ENCODE measurements around the gene SLC25A5.
"Not testable (repeated sequence)": the region's sequence is repeated elsewhere in the genome, so short reads cannot be mapped to it uniquely, and the experiment has no call there.

SLC25A5 gene

DNA sequence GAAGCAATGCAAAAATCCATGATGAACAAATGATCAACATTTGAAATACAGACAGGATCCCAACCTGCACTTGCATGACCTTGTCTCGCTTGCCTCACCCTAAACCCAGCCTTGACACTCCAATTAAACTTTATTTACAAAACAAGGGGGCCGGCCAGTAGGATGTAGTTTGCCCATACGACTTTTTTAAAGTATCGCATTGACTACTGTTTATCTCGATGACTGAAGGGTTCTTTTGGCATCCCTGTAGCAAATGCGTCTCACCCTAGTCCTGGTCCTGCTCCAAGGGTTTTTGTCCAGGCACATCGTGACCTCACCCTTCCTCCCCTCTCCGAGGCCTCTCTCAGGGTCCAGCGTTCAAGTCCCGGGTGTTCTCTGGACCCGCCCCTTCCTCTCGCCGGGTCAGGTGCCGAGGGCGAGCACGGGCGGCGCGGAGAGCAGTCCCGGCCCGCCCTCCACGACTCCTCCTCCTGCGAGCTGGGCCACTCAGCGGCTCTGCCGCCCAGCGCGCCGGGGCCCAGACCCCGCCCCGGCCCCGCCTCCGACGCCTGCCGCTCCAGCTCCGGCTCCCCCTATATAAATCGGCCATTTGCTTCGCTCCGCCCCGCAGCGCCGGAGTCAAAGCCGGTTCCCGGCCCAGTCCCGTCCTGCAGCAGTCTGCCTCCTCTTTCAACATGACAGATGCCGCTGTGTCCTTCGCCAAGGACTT, at the start of gene SLC25A5:
Gene SLC25A5, plus strand, starts transcription at position 603 of the 709 bp plus-strand sequence. Its CDS starts 72 bp downstream, at position 675.
- H3K36me3 Mint-ChIP-seq, result no peaks in the 10 kb centered on the region
- no peaks in the 10 kb centered on the region for H3K27me3 Mint-ChIP-seq
- peak within 1 kb of the TSS; percentile 87 for H3K27ac Mint-ChIP-seq
- peaks cover 6% of the 10 kb centered on the region for H3K4me1 Mint-ChIP-seq
- no peaks in the 10 kb centered on the region for H3K9me3 Mint-ChIP-seq
- H3K4me3 Mint-ChIP-seq, result peak within 1 kb of the TSS; percentile 89

DNA sequence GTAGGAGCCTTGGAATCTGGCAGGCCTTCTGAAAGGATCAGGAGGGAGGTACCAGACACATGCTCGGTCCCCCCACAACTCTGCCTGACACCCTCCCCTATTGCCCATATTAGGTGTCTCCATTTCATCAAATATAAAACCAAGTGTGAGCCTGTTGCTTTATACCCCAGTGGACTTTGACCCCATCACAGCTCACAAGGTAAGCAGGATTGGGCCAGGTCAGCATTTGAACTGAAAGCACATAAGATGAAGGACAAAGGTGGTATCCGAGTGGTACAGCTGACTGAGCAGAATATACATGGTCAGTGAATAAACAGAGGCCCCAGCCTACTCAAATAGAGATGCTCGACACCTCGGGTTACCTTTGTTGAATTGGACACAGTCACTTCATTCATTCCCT, 49.1 kb upstream of the SLC25A5 start:
- H3K27ac Mint-ChIP-seq, result no peak overlapping the region
- no peak overlapping the region for H3K4me3 Mint-ChIP-seq
- H3K9me3 Mint-ChIP-seq, result no peaks in the 10 kb centered on the region
- H3K4me1 Mint-ChIP-seq, result no peaks in the 10 kb centered on the region
- peaks cover 3% of the 10 kb centered on the region for H3K36me3 Mint-ChIP-seq
- no peaks in the 10 kb centered on the region for H3K27me3 Mint-ChIP-seq

DNA sequence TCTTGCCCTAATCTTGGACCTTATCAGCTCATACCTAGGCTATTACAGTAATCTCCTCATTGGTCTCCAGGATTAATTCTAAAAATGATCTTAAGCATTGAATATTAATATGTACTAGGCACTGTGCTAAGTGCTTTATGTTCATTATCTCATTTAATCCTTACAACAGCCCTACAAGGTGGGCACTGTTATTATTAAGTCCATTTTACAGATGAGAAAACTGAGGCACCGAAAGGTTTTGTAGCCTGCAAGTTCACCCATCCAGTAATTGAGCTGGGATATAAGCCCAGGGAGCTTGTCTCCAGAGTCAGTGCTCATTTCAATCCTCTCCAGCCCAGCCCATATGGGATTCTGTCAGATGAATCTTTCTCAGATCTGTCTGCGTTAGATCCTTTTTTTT, 48.3 kb upstream of the SLC25A5 start:
- Mint-ChIP-seq H3K9me3 (no peaks in the 10 kb centered on the region), H3K4me3 (no peak overlapping the region), H3K4me1 (no peaks in the 10 kb centered on the region), H3K27me3 (no peaks in the 10 kb centered on the region), H3K36me3 (peaks cover 3% of the 10 kb centered on the region), H3K27ac (no peak overlapping the region)

DNA sequence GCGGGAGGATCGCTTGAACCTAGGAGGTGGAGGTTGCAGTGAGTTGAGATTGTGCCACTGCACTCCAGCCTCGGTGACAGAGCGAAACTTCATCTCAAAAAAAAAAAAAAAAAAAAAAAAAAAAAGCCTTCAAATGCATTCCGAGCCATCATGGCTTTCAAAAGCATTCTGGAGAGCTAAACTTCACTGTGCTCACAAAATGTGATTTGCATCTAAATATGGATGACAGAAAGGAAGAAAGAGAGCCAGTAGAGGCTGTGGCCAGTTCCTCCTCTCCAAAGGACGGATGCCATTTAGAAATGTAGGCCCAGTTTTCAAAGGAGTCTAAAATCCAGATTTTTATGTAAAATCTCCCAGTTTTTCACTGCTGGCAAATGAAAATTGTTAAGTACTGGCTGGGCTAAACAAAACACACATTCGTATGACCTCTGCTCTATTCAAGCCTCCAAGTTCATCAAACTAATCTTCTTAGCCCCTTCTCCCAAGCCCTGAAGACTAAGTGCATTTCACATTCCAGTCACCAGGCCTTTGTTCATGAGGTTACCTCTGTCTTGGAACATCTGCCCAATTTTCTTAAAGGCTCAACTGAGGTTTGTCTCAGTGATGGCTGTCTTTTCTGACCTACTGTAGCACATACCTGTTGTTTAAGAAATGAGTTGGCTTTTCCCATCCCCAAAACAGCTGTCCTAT, 47.1 kb upstream of the SLC25A5 start:
- Mint-ChIP-seq H3K4me3 (no peak overlapping the region), H3K27me3 (no peaks in the 10 kb centered on the region), H3K27ac (no peak overlapping the region), H3K36me3 (peaks cover 3% of the 10 kb centered on the region), H3K9me3 (no peaks in the 10 kb centered on the region), H3K4me1 (no peaks in the 10 kb centered on the region)

DNA sequence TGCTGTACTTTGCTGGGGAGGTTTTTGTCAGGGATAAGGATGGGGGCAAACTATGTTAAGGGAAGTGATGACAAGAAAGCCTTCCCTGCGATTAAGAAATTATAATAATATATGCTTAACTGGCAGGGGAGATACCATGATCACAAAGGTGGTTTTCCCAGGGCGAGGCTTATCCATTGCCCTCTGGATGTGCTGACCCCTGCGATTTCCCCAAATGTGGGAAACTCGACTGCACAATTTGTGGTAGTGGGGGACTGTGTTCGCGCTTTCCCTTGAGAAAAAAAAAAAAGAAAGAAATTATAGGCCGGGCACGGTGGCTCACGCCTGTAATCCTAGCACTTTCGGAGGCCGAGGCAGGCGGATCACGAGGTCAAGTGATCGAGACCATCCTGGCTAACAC, 44.6 kb upstream of the SLC25A5 start:
- Mint-ChIP-seq H3K4me3 (no peak overlapping the region), H3K27ac (no peak overlapping the region), H3K27me3 (no peaks in the 10 kb centered on the region), H3K9me3 (no peaks in the 10 kb centered on the region), H3K4me1 (peaks cover 11% of the 10 kb centered on the region), H3K36me3 (peaks cover 3% of the 10 kb centered on the region)

DNA sequence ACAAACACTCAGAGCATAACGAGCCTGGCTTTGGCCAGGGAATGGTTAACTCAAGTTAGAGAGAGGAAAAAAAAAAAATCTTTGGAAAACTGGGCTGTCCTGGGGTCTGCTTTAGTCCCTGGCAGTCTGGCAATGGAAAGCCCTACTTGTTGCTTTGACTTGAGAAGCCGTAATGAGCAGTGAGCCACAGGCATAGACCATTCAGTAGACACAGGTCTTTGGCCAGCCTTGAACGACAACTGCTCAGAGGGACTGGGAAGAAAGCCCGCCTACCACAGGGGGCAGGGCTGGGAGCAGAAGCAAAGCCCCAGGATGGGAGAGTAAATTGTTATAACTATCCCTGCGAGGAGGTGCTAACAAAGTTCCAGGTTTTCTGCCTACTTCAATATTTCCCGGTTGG, 43.2 kb upstream of the SLC25A5 start:
- no peak overlapping the region for H3K4me3 Mint-ChIP-seq
- peaks cover 11% of the 10 kb centered on the region for H3K4me1 Mint-ChIP-seq
- H3K27ac Mint-ChIP-seq, result no peak overlapping the region
- H3K27me3 Mint-ChIP-seq, result no peaks in the 10 kb centered on the region
- no peaks in the 10 kb centered on the region for H3K9me3 Mint-ChIP-seq
- H3K36me3 Mint-ChIP-seq, result peaks cover 4% of the 10 kb centered on the region

DNA sequence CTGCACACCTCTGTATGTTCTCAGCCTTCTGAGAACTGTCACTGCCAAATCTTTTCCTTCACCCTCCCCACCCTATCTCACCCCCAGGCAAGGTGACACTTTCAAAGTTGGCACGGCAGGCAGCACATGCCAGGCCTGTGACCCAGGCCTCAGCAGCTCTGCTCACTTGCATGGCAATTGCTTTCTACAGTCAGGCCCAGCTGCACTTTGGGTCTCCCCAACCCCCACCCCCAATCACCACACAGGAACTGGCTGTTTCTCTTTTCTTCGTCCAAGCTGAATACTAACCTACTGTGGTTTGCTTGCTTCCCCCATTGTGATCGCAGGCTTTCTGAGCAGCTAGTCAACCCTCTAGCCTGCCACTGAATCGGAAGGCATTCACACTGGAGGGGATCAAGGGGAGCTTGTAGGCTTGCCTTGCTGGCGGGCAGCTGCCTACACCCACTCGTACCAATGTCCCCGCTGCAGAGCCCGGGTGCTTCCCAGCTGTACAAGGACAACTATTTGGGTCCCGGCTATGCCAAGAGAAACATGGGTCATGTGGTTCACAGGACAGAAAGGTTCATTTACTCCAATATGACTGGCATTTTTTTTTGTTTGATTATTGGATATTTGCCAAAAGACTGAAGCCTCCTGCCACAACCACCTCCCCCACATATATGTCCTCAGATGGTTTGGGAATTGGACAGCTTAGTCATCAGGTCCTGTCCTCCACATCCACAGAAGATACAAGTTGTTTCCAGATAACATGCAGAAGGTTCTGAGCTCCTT, 41.0 kb upstream of the SLC25A5 start:
- H3K4me1 Mint-ChIP-seq, result peaks cover 11% of the 10 kb centered on the region
- H3K27ac Mint-ChIP-seq, result peak overlapping the region; percentile 72
- H3K36me3 Mint-ChIP-seq, result peaks cover 3% of the 10 kb centered on the region
- H3K4me3 Mint-ChIP-seq, result peak overlapping the region; percentile 11
- H3K9me3 Mint-ChIP-seq, result no peaks in the 10 kb centered on the region
- no peaks in the 10 kb centered on the region for H3K27me3 Mint-ChIP-seq

DNA sequence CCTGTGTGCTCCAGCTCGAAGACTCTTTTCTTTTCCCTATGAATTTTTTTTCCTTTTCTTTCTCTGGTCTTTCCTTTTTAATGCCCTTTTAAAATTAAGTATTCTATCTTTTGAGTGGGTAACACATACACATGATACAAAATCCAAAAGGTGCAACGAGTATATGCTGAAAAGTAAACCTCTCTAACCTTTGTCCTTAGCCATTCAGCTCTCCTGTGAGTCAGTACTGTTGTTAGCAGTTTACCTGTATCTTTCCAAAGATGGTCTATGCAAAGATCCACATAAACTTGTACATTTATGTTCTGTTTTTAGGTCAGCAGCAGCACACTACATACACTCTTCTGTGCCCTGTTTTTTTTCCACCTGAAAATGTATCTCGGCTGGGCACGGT, 40.5 kb upstream of the SLC25A5 start:
- Mint-ChIP-seq H3K27me3 (no peaks in the 10 kb centered on the region), H3K4me3 (no peak overlapping the region), H3K27ac (no peak overlapping the region), H3K36me3 (peaks cover 2% of the 10 kb centered on the region), H3K4me1 (peaks cover 11% of the 10 kb centered on the region), H3K9me3 (no peaks in the 10 kb centered on the region)

DNA sequence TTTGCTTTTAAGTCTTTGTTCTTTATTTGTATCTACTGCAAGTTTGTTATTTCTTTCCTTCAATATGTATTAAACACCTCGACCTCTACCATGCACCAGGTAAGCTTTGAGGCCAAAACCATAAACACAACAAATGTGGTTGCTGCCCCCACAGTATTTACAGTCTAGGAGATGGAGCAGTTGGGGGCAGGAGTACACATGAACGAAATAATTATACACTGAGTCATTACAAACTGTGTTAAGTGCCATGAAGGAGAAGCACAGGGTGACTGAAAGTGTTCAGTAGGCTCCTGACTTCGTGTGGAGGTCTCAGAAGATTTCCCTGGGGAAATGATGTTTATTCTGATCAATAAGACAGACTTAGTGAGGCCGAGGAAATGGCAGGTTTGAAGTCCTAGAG, 38.8 kb upstream of the SLC25A5 start:
- no peaks in the 10 kb centered on the region for H3K9me3 Mint-ChIP-seq
- no peaks in the 10 kb centered on the region for H3K27me3 Mint-ChIP-seq
- H3K27ac Mint-ChIP-seq, result no peak overlapping the region
- H3K4me3 Mint-ChIP-seq, result no peak overlapping the region
- H3K36me3 Mint-ChIP-seq, result peaks cover 9% of the 10 kb centered on the region
- peaks cover 11% of the 10 kb centered on the region for H3K4me1 Mint-ChIP-seq

DNA sequence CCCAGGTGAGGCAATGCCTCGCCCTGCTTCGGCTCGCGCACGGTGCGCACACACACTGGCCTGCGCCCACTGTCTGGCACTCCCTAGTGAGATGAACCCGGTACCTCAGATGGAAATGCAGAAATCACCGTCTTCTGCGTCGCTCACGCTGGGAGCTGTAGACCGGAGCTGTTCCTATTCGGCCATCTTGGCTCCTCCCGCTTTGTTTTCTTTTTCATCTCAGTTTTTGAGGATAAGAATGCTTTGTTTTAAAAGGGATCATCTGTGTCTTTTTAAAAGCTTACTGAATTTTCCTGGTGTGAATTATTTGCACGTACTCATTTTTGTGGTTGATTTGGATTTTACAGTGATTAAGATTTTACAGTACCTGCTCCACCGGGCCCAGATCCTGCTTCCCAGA, 26.9 kb upstream of the SLC25A5 start:
- H3K27me3 Mint-ChIP-seq, H3K36me3 Mint-ChIP-seq, H3K4me3 Mint-ChIP-seq, H3K9me3 Mint-ChIP-seq, H3K4me1 Mint-ChIP-seq, H3K27ac Mint-ChIP-seq: not testable (repeated sequence)

DNA sequence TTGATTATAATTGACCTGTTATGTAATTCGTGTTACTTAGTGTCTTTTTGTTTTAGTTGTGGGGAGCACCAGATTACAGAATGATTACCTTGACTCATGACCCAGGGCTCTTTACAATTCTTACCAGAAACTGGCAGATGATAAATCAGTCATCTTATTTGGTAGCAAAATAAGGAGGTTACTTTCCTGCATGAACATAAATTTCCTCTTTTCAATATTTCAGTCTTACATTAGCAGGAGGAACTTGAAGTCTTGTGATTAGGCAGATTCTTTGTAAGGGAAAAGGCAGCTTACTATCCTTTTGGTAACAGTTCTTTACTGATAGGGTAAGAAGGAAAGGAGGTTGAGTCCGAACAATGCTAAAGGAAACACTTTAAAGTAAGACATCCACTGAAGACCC, 26.0 kb upstream of the SLC25A5 start:
- H3K27me3 Mint-ChIP-seq, result no peaks in the 10 kb centered on the region
- H3K27ac Mint-ChIP-seq, result no peak overlapping the region
- H3K4me3 Mint-ChIP-seq, result no peak overlapping the region
- no peaks in the 10 kb centered on the region for H3K4me1 Mint-ChIP-seq
- H3K9me3 Mint-ChIP-seq, result no peaks in the 10 kb centered on the region
- H3K36me3 Mint-ChIP-seq, result no peaks in the 10 kb centered on the region

DNA sequence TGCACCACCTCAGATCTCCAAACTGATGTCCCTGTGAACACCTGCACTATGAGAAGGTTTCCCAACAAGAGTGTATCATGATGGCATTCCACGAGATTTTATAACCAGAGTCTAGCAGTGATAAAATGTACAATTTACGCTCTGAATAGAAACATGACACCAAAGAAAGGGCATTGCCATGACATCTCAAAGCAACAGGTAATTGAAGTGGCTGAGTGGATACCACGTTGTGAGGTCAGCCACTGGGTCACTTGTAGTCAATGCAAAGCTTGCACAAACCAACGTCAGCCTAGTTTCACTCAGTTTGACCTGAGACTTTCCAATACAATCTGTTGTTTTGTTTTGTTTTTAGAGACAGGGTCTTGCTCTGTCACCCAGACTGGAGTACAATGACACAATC, 15.0 kb upstream of the SLC25A5 start:
- Mint-ChIP-seq H3K4me1 (no peaks in the 10 kb centered on the region), H3K27me3 (no peaks in the 10 kb centered on the region), H3K27ac (no peak overlapping the region), H3K36me3 (peaks cover 3% of the 10 kb centered on the region), H3K4me3 (no peak overlapping the region), H3K9me3 (no peaks in the 10 kb centered on the region)

DNA sequence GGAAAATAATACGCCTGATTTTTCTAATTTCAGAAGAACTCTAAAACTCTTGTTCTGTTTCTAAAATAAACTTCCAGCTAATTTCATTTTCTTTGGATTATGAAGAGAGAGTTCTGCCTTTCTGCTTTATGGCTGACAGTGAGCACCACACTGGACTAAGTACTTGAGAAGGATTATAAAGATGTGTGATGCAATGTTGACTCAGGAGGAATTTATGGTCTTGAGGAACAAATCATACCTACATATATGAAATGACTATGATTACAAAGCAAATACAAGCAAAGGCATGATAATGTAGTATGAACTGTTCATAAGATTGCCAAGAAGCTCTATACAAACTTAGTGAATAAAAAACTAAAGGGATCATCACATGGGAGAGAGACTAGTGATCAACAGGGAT, 13.0 kb upstream of the SLC25A5 start:
- Mint-ChIP-seq H3K4me3 (no peak overlapping the region), H3K27me3 (no peaks in the 10 kb centered on the region)

DNA sequence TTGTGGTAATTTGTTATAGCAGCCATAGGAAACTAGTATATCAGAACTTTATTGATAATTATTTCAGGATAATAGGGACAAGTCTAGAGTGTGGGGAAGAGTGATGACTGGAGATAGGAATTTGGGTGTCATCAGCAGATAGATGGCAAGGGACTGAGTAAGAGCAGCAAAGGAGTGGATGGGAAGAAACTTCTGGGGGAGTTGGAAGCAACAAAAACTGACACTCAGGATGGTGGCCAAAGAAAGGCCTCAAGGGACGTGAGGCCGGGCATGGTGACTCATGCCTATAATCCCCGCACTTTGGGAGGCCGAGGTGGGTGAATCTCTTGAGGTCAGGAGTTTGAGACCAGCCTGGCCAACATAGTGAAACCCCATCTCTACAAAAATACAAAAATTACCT, 9.1 kb upstream of the SLC25A5 start:
- Mint-ChIP-seq H3K9me3 (no peaks in the 10 kb centered on the region), H3K36me3 (no peaks in the 10 kb centered on the region), H3K27ac (no peak overlapping the region), H3K4me1 (no peaks in the 10 kb centered on the region), H3K27me3 (no peaks in the 10 kb centered on the region), H3K4me3 (no peak overlapping the region)

More for the DNA sequence above, 13.0 kb upstream of the SLC25A5 start:
- no peaks in the 10 kb centered on the region for H3K9me3 Mint-ChIP-seq
- peaks cover 3% of the 10 kb centered on the region for H3K36me3 Mint-ChIP-seq
- no peaks in the 10 kb centered on the region for H3K4me1 Mint-ChIP-seq
- no peak overlapping the region for H3K27ac Mint-ChIP-seq

DNA sequence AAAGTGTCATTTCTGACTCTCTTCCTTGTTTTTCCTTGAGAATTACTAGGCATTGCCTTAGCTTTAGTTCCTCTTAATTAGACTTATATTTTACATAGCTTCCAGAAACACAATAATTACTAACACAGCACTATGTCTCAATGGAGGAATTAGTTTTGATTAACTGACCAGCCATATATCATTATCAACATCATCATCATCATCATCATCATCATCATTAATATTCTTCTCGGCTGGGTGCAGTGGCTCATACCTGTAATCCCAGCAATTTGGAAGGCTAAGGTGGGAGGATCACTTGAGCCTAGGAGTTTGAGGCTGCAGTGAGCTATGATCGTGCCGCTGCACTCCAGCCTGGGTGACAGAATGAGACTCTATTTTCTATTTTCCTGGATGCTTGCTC, 2.7 kb upstream of the SLC25A5 start:
- Mint-ChIP-seq H3K9me3 (no peaks in the 10 kb centered on the region), H3K36me3 (no peaks in the 10 kb centered on the region), H3K27me3 (no peaks in the 10 kb centered on the region), H3K27ac (no peak overlapping the region), H3K4me3 (no peak overlapping the region), H3K4me1 (peaks cover 6% of the 10 kb centered on the region)

DNA sequence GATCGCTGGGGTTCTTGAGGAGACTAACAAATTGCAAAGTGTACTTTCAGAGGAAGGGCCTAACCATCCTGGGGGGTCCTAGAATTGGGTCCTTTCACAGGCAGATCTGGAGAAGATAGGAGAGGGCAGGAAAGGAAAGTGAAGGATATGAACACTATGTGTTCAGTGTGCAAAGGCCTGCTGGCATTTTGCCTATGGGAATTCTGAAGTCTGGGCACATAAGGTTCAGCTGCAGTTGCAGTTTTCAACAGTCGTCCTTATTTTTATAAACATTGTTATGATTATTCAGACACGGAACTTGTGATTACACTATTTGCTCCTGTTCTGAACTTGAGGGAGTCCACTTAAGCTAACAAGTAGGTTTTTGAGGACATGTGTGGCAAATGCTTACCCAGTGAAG, 1.3 kb upstream of the SLC25A5 start:
- Mint-ChIP-seq H3K27ac (no peak overlapping the region), H3K9me3 (no peaks in the 10 kb centered on the region), H3K36me3 (no peaks in the 10 kb centered on the region), H3K4me3 (no peak overlapping the region), H3K4me1 (peaks cover 6% of the 10 kb centered on the region), H3K27me3 (no peaks in the 10 kb centered on the region)

Data from activated naive CD4-positive, alpha-beta T cell treated with anti-CD3 and anti-CD28 coated beads, Interleukin-2, amount 50 U/mL, for 24 hours (primary cell).